ENCODE measurements around the gene MAP3K4.

GRCh38 chr6:161139766-161140553 lies 148.4 kb downstream of the MAP3K4 start:
- TF ChIP-seq EZH2 (IDR thresholded peaks at IDR 0.05) (no peak), POLR2AphosphoS5 (IDR thresholded peaks at IDR 0.05; ENCODE audit: borderline replicate concordance, low read depth, low read length) (no peak), FOXP2 (optimal IDR thresholded peaks at IDR 0.05; ENCODE audit: control extremely low read depth, extremely low read length, insufficient read depth) (no peak)
